G401.6 (cell line): Measurements from ENCODE around the gene SLC7A5.
"Not testable (repeated sequence)": the region's sequence is repeated elsewhere in the genome, so short reads cannot be mapped to it uniquely, and the experiment has no call there.

Experiments
- FAIRE-seq: peaks from 2 replicates; lab custom pipeline; 2012; peaks lifted over from hg19 to GRCh38; lab: Jason Lieb, UNC

SLC7A5 gene

GRCh38 chr16:87791295-87792204 lies 77.8 kb downstream of the SLC7A5 start:
- no peak for FAIRE-seq

GRCh38 chr16:87790292-87791100 lies 78.8 kb downstream of the SLC7A5 start:
- no peak for FAIRE-seq

- no peak for FAIRE-seq
These were observed 79.6 kb downstream of the SLC7A5 start for GRCh38 chr16:87789437-87790291.

GRCh38 chr16:87788730-87789436 lies 80.4 kb downstream of the SLC7A5 start:
- not testable (repeated sequence) for FAIRE-seq

- FAIRE-seq, result not testable (repeated sequence)
These were observed 81.7 kb downstream of the SLC7A5 start for GRCh38 chr16:87787451-87788091.

GRCh38 chr16:87784812-87785211 lies 84.5 kb downstream of the SLC7A5 start:
- FAIRE-seq, result no peak

GRCh38 chr16:87782033-87782432 lies 87.3 kb downstream of the SLC7A5 start:
- no peak for FAIRE-seq

- no peak for FAIRE-seq
These were observed 88.8 kb downstream of the SLC7A5 start for GRCh38 chr16:87780385-87780989.
